ENCODE results near the gene CUBN.
"Not testable (repeated sequence)": the region's sequence is repeated elsewhere in the genome, so short reads cannot be mapped to it uniquely, and the experiment has no call there.

CUBN gene

GRCh38 chr10:17033529-17034260 lies 95.9 kb downstream of the CUBN start:
- no peak for DNase-seq

GRCh38 chr10:17031637-17032635 lies 97.7 kb downstream of the CUBN start:
- no peak for DNase-seq

DNA sequence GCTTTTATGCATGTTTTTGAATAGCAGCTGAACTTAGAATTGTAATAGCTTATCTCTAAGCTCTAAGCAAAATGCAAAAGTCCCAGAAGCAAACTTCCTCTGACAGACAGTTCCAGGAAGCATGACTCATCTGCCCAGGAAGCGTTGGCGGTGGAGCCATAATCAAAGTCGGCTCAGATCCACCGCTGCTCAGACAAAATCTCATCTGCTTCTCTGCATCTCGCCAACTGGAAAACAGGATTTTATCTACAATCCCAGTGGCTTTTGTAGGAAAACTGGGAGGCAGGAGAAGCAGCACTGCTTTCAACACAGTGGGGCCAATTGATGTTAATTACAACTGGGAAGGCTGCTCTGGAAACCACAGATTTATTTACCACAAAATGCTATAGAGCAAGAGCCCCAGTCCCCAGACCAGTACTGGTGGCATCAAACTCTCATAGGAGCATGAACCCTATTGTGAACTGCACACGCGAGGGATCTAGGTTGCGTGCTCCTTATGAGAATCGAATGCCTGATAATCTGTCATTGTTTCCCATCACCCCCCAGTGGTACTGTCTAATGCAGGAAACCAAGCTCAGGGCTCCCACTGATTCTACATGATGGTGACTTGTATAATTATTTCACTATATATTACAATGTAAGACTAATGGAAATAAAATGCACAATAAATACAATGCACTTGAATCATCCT lies 99.9 kb downstream of the CUBN start:
- DNase-seq: no peak

DNA sequence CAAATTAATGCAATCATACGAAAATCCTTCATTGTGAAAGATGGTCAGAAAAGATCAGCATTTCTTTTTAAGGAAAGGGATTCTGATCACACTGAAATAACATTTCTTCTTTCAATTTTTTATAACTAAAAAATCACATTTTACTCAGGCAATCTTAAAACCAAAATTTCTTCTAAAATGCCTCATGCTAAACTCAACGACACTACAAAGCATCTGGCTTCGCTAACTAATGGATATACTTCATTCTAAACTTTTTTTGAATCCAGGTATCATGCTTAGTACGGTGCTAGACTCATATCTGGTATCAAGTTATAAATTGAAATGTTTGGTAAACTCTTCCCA lies 100.4 kb downstream of the CUBN start:
- no peak for DNase-seq

DNA sequence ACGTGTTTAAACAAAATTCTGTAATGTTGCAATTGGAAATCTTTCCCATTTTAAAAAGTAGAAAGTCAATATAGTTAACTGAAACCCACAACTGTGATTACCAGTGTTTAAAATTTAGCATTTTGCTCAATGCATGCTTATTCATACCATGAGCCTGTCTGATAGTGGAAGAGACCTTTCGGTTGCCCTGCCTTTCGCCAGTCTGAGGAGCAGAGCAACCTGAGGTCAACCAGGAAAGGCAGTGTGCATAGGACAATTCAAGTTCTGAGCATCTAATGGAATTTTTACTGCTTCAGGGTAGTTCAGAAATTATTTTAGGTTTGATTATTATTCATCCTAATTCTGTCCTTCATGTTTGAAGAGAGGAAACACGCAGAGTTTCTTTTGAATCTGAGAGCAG lies 100.8 kb downstream of the CUBN start:
- no peak for DNase-seq

DNA sequence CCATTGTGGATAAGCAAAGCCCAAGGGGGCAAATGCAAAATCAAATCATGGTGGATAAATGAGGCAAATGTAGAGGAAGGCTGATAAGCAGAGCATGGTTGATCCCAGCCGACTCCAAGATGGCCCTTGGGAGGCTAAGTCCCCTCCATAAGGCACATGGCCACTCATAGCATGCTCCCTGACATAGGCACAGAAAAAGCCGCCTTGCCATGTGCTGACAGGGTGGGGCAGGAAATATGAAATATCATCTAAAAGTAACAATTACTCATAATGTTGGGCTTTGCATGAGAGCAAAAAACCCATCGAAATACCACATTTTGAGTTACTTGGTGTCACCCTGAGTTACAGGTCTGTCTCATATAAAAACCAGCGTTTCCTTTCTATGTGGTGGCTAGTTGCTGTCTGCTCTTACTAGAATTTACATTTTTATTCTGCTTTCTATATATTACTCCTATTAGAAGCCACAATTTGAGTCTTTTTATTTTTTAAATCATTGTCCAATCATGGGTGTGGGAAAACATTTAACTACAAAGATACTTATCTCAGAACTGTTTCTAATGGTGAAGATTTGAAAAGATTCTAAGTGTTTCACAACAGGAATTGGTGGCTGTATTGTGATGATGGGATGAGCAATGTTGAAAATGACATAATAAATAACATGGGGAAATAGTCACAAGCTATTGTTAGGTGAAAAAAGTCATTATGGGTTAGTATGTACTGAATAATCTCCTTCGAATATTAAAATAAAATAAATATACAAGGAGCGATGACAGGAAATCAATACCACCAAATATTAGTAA lies 102.7 kb downstream of the CUBN start:
- DNase-seq: no peak

DNA sequence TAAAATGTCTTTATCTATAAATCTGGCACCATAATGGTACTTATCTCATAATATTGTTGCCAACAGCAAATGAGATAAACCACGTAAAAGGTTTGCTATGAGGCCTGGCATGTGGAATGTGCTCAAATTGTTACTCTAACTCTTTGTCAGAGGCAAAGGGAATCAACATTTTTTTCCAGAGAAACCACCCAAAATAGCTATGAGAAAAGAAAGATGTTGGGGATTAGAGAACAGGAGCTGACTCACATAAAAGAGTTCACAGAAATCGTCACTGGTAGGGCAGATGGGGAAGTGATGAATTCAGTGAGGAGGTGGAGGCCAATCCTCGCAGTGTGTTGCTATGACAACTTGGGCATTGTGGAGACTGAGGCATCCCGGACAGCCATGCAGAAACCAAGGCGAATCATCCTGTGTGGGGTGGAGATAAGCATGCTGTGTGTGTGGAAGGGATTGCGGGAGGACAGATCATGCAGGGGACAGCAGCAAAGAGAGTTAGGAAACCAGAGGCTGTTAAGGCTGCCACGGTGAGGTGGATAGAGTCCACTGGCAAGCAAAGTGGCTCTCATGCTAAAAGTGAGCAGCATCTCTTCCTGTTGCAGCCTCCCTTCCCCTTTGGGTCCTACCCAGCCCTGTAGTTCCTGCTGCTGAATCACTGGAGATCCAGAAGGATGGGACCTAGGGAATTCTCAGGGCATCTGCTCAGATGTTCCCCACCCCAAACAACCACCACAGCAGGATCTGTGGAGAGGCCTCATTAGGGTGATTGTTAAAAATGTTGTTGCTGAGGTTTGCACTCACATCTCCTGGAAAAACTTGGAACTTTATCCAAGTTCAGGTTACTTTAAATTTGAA lies 103.9 kb downstream of the CUBN start:
- DNase-seq: peak; percentile 84

DNA sequence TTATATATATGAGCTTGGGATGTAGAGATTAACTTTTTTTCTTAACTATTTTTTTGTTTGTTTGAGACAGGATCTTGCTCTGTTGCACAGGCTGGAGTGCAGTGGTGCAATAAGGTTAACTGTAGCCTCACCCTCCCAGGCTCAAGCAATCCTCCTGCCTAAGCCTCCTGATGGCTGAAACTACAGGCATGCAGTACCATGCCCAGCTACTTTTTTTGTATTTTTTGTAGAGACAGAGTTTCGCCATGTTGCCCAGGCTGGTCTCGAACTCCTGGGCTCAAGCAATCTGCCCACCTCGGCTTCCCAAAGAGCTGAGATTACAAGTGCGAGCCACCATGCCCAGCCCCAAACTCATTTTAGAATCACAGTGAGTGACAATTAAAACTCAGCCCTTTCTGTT lies 105.2 kb downstream of the CUBN start:
- no peak for DNase-seq

GRCh38 chr10:17023386-17024298 lies 106.0 kb downstream of the CUBN start:
- DNase-seq: peak; percentile 97

DNA sequence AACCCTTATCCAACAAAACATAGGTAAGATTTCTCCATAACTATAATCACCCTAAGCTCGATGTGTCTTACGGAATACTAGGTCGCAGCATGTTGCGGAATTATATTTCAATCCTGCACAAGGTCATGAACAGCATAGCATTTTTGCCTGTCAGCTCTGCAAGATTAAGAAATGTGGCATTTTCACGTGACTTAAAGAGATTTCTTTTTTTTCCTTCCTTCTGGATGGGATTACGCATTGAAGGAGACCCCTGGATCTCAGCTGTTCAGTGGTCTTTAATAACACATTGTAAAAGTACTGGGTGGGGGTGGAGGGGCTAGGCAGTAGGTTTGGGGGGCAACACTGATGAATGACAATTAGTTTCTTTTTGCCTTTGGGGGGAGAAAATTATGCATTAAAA lies 106.7 kb downstream of the CUBN start:
- no peak for DNase-seq

GRCh38 chr10:17022466-17022825 lies 107.2 kb downstream of the CUBN start:
- no peak for DNase-seq

GRCh38 chr10:17021656-17022465 lies 107.8 kb downstream of the CUBN start:
- DNase-seq: no peak

DNA sequence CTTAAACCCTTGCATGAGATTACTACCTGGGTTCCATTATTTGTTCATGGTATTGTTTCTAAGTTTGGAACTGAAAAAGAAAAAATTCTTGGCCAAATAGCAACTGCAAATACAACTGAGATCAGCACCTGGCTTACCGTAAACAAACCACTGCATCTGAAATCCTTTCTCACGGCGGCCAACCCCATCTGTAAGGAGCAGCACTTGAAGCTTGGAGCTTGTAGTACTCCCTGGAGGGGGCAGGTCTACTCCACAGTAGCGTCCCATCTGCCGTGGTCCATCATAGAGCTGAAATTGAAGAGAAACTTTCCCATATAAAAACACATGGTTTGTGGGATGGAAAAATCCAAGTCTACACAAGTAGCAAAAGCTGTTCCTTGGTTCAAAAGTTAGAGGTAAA lies 109.9 kb downstream of the CUBN start:
- no peak for DNase-seq

GRCh38 chr10:17013131-17013983 lies 116.3 kb downstream of the CUBN start:
- not testable (repeated sequence) for DNase-seq

DNA sequence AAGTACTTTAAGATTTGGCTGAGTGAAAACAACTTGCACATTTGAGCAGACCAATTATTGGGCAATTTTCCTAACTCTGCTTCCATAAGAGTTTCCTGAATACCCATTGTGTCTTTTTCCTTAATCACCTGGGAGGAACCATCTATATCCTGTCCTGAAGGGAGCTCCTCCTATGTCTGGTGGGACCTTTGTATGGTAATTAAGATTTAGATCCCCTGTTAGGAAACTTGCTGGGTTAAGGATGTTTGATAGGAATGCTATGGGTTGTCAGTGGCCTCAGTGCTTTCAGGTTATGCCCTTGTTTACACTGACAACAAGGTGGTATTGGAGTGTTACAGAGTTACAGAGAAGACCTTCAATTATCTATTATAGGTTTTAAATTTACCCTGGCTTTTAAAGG lies 116.9 kb downstream of the CUBN start:
- DNase-seq: not testable (repeated sequence)

GRCh38 chr10:17010363-17011145 lies 119.1 kb downstream of the CUBN start:
- no peak for DNase-seq

- DNase-seq: no peak
Measured at GRCh38 chr10:17009212-17009700, 120.4 kb downstream of the CUBN start.

- DNase-seq: no peak
Measured at GRCh38 chr10:17007418-17007770, 122.2 kb downstream of the CUBN start.
